ENCODE results near the gene CELSR1.

Gene CELSR1

DNA sequence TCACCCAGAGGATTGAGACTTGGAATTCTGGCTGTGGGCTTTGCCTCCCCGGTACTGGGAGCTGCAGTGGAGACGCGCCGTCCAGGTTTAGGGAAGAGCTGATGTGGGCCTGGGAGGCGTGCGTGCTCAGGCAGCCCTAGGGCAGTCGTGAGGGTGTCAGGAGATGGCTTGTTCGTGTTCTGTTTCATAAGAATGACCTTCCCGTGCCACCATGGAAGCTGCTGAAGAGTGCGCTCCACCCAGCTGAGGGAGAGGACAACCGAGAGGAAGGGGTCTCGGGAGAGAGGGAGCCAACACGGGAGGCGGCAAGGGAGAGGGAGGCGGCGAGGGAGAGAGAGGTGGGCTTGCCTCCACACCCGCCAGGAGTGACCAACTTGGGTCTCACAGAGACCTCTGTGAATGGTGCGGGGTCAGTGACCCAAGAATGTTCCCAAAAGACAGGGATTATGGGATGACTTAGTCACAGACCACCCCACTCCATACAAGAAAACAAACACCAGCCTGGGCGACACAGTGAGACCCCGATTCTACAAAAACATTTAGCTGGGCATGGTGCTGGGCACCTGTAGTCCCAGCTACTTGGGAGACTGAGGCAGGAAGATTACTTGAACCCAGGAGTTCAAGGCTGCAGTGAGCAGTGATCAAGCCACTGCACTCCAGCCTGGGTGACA is 216.6 kb downstream of the CELSR1 start:
- Histone ChIP-seq H2AFZ (ENCODE audit: low read depth) (no peak overlapping the region), H3K79me2 (ENCODE audit: insufficient read depth, low read depth) (no peaks in the 10 kb centered on the region), H3K27me3 (ENCODE audit: insufficient read depth, low read depth) (no peaks in the 10 kb centered on the region), H3K36me3 (ENCODE audit: insufficient read depth) (no peaks in the 10 kb centered on the region; the same call in 1 of the 2 replicates), H3K9ac (no peak overlapping the region), H4K20me1 (ENCODE audit: insufficient read depth) (no peaks in the 10 kb centered on the region), H3K27ac (no peak overlapping the region), H3K4me2 (no peak overlapping the region), H3K4me1 (ENCODE audit: low read depth, poor library complexity, severe bottlenecking) (no peaks in the 10 kb centered on the region), H3K4me3 (IDR thresholded peaks at IDR 0.05; ENCODE audit: insufficient read depth, low read depth, low read length) (no peak overlapping the region)
- TF ChIP-seq, protein P1, sequence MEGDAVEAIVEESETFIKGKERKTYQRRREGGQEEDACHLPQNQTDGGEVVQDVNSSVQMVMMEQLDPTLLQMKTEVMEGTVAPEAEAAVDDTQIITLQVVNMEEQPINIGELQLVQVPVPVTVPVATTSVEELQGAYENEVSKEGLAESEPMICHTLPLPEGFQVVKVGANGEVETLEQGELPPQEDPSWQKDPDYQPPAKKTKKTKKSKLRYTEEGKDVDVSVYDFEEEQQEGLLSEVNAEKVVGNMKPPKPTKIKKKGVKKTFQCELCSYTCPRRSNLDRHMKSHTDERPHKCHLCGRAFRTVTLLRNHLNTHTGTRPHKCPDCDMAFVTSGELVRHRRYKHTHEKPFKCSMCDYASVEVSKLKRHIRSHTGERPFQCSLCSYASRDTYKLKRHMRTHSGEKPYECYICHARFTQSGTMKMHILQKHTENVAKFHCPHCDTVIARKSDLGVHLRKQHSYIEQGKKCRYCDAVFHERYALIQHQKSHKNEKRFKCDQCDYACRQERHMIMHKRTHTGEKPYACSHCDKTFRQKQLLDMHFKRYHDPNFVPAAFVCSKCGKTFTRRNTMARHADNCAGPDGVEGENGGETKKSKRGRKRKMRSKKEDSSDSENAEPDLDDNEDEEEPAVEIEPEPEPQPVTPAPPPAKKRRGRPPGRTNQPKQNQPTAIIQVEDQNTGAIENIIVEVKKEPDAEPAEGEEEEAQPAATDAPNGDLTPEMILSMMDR (conservative IDR thresholded peaks at IDR 0.05; ENCODE audit: low read depth, low read length): no peak

GRCh38 chr22:46320166-46320710 is 217.2 kb downstream of the CELSR1 start:
- no peaks in the 10 kb centered on the region for H3K4me1 ChIP-seq (ENCODE audit: low read depth, poor library complexity, severe bottlenecking)
- H3K27ac ChIP-seq: no peak overlapping the region
- TF ChIP-seq, protein P1 (conservative IDR thresholded peaks at IDR 0.05; ENCODE audit: low read depth, low read length): no peak
- H3K4me2 ChIP-seq: no peak overlapping the region
- no peak overlapping the region for H3K9ac ChIP-seq
- no peaks in the 10 kb centered on the region for H3K27me3 ChIP-seq (ENCODE audit: insufficient read depth, low read depth)
- no peak overlapping the region for H3K4me3 ChIP-seq (IDR thresholded peaks at IDR 0.05; ENCODE audit: insufficient read depth, low read depth, low read length)
- no peaks in the 10 kb centered on the region for H3K36me3 ChIP-seq (ENCODE audit: insufficient read depth)
- no peak overlapping the region for H2AFZ ChIP-seq (ENCODE audit: low read depth)
- H4K20me1 ChIP-seq (ENCODE audit: insufficient read depth): no peaks in the 10 kb centered on the region
- no peaks in the 10 kb centered on the region for H3K79me2 ChIP-seq (ENCODE audit: insufficient read depth, low read depth)

- H4K20me1 ChIP-seq (ENCODE audit: insufficient read depth): no peaks in the 10 kb centered on the region
- H3K27ac ChIP-seq: no peak overlapping the region
- H3K9ac ChIP-seq: no peak overlapping the region
- H3K27me3 ChIP-seq (ENCODE audit: insufficient read depth, low read depth): no peaks in the 10 kb centered on the region
- H3K36me3 ChIP-seq (ENCODE audit: insufficient read depth): no peaks in the 10 kb centered on the region
- H2AFZ ChIP-seq (ENCODE audit: low read depth): no peak overlapping the region
- TF ChIP-seq, protein P1 (conservative IDR thresholded peaks at IDR 0.05; ENCODE audit: low read depth, low read length): no peak
- H3K79me2 ChIP-seq (ENCODE audit: insufficient read depth, low read depth): no peaks in the 10 kb centered on the region
- H3K4me1 ChIP-seq (ENCODE audit: low read depth, poor library complexity, severe bottlenecking): peaks cover under 1% of the 10 kb centered on the region
- no peak overlapping the region for H3K4me2 ChIP-seq
- H3K4me3 ChIP-seq (IDR thresholded peaks at IDR 0.05; ENCODE audit: insufficient read depth, low read depth, low read length): no peak overlapping the region
These were observed 218.1 kb downstream of the CELSR1 start for GRCh38 chr22:46319319-46319718.

DNA sequence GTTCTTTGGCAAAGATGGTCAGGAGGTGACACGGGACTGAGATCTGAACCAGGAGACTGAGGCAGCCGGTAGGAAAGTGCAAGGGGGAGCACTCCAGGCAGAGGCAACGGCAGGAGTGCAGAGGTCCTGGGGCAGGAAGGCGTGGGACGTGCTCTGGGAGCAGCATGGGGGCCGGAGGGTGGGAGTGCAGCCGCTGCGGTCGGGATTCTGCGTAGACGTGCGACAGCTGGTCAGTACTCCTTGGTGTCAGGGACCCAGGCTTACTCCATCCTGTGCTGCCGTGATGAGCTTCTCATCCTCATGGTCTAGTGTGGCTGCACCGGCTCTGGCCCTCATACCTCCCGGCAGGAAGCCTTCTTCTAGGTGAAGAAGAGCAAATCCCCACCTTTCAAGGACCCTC is 218.8 kb downstream of the CELSR1 start:
- H4K20me1 ChIP-seq (ENCODE audit: insufficient read depth): no peaks in the 10 kb centered on the region
- H3K36me3 ChIP-seq (ENCODE audit: insufficient read depth): no peaks in the 10 kb centered on the region
- H3K4me1 ChIP-seq (ENCODE audit: low read depth, poor library complexity, severe bottlenecking): peaks cover 8% of the 10 kb centered on the region
- H3K9ac ChIP-seq: no peak overlapping the region
- TF ChIP-seq, protein P1 (conservative IDR thresholded peaks at IDR 0.05; ENCODE audit: low read depth, low read length): no peak
- H3K4me3 ChIP-seq (IDR thresholded peaks at IDR 0.05; ENCODE audit: insufficient read depth, low read depth, low read length): no peak overlapping the region
- no peaks in the 10 kb centered on the region for H3K79me2 ChIP-seq (ENCODE audit: insufficient read depth, low read depth)
- no peak overlapping the region for H3K27ac ChIP-seq
- H3K27me3 ChIP-seq (ENCODE audit: insufficient read depth, low read depth): no peaks in the 10 kb centered on the region
- H3K4me2 ChIP-seq: no peak overlapping the region
- no peak overlapping the region for H2AFZ ChIP-seq (ENCODE audit: low read depth)
